DOHH2 (cell line): ENCODE results near the gene NELFB.

Experiments
- H3F3A ChIP-seq: fragments of 200-600 bp; sonication (generic), shearing (Covaris generic); 2 replicates; pipeline ENCODE4 v1.6.0; 2016; ENCODE audit warnings: antibody characterized with exemption, mild to moderate bottlenecking; ENCODE audit not compliant: control insufficient read depth, insufficient read depth
- H3K27ac ChIP-seq: fragments of 200-600 bp; sonication (generic); 2 replicates; pipeline ENCODE4 v1.5.1; 2014; ENCODE audit warnings: low read depth, mild to moderate bottlenecking, low read length, moderate library complexity
- H3K27me3 ChIP-seq: fragments of 200-600 bp; sonication (generic); 2 replicates; pipeline ENCODE4 v1.6.1; 2014; ENCODE audit warnings: mild to moderate bottlenecking, low read length, mixed read lengths; ENCODE audit not compliant: control insufficient read depth
- H3K36me3 ChIP-seq: fragments of 200-600 bp; sonication (generic); 2 replicates; pipeline ENCODE4 v1.6.1; 2014; ENCODE audit warnings: mild to moderate bottlenecking, low read length, moderate library complexity, mixed read lengths; ENCODE audit not compliant: control insufficient read depth
- H3K4me1 ChIP-seq: fragments of 200-600 bp; sonication (generic); 2 replicates; pipeline ENCODE4 v1.6.1; 2014; ENCODE audit warnings: mild to moderate bottlenecking, low read length, mixed read lengths; ENCODE audit not compliant: control insufficient read depth
- H3K4me2 ChIP-seq: fragments of 200-600 bp; sonication (generic); 2 replicates; pipeline ENCODE4 v1.6.0; 2014; ENCODE audit warnings: mild to moderate bottlenecking, low read length, moderate library complexity
- H3K4me3 ChIP-seq: fragments of 200-600 bp; sonication (generic); 2 replicates; pipeline ENCODE4 v1.5.1; 2014; ENCODE audit warnings: mild to moderate bottlenecking, low read length, mixed read lengths
- H3K79me2 ChIP-seq: fragments of 200-600 bp; sonication (generic); 2 replicates; pipeline ENCODE4 v1.6.1; 2014; ENCODE audit warnings: mild to moderate bottlenecking, low read length, mixed read lengths; ENCODE audit not compliant: control insufficient read depth
- H3K9me2 ChIP-seq: fragments of 200-600 bp; sonication (generic); replicated peaks from 2 replicates; pipeline ENCODE4 v1.6.1; 2014; ENCODE audit warnings: mild to moderate bottlenecking, low read length, mixed read lengths; ENCODE audit not compliant: control insufficient read depth
- H3K9me3 ChIP-seq: fragments of 200-600 bp; sonication (generic); 2 replicates; pipeline ENCODE4 v1.6.1; 2014; ENCODE audit warnings: antibody characterized with exemption, low read length, mixed read lengths; ENCODE audit not compliant: control insufficient read depth, insufficient read depth
- H4K20me1 ChIP-seq: fragments of 200-600 bp; sonication (generic); 2 replicates; pipeline ENCODE4 v1.6.0; 2014; ENCODE audit warnings: low read depth, mild to moderate bottlenecking, antibody characterized with exemption, low read length, moderate library complexity; ENCODE audit not compliant: control insufficient read depth, insufficient read depth
- EZH2phosphoT487 ChIP-seq: fragments of 200-600 bp; sonication (generic); IDR thresholded peaks from 2 replicates; pipeline ENCODE4 v1.6.1; 2017; ENCODE audit warnings: borderline replicate concordance, mild to moderate bottlenecking, antibody characterized with exemption, low read length, moderate library complexity, mixed read lengths
- TF ChIP-seq, protein P1 (sequence below): fragments of 200-600 bp; sonication (generic); IDR thresholded peaks from one replicate; pipeline ENCODE4 v1.5.1; 2014; ENCODE audit warnings: antibody characterized with exemption, mild to moderate bottlenecking, low read depth, low read length; ENCODE audit not compliant: poor library complexity, severe bottlenecking

Gene NELFB

DNA sequence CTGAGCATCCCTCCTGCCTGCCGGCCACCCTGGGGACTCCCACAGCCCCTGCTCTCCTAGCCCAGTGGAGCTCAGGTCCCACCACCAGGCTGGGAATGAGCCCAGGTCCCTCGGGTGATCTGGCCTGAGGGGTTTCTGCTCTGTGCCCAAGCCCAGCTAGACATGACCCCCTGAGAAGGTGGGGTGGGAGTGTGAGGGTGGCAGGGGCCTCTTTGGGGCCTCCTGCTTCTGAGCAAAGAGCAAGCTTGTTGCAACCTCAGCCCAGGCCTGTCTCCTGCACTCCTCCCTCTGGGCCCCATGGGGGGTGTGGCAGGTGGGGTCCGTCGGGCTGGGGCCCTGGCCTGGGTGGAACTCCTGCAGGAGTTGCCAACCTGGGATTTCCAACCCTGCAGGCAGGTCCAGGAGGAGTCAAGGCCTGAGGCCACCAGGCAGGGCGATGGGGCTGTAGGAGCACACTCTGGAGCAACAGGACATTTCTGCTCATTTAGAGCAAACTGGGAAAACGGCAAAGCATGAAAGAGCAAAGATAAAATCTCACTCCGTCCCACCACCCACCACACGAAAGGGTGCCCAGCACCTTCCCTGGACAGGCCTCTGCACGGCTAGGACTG is 58.3 kb downstream of the NELFB start:
- Histone ChIP-seq H3K79me2 (no peaks in the 10 kb centered on the region), H3K27ac (no peak overlapping the region), H3K9me2 (no peaks in the 10 kb centered on the region), H4K20me1 (no peaks in the 10 kb centered on the region), H3F3A (no peaks in the 10 kb centered on the region; the same call in 1 of the 2 replicates), H3K4me3 (no peak overlapping the region), H3K9me3 (no peaks in the 10 kb centered on the region), H3K4me2 (no peak overlapping the region), H3K4me1 (peaks cover 29% of the 10 kb centered on the region), H3K27me3 (no peaks in the 10 kb centered on the region), H3K36me3 (no peaks in the 10 kb centered on the region)
- TF ChIP-seq, protein P1, sequence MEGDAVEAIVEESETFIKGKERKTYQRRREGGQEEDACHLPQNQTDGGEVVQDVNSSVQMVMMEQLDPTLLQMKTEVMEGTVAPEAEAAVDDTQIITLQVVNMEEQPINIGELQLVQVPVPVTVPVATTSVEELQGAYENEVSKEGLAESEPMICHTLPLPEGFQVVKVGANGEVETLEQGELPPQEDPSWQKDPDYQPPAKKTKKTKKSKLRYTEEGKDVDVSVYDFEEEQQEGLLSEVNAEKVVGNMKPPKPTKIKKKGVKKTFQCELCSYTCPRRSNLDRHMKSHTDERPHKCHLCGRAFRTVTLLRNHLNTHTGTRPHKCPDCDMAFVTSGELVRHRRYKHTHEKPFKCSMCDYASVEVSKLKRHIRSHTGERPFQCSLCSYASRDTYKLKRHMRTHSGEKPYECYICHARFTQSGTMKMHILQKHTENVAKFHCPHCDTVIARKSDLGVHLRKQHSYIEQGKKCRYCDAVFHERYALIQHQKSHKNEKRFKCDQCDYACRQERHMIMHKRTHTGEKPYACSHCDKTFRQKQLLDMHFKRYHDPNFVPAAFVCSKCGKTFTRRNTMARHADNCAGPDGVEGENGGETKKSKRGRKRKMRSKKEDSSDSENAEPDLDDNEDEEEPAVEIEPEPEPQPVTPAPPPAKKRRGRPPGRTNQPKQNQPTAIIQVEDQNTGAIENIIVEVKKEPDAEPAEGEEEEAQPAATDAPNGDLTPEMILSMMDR = no peak
- TF ChIP-seq EZH2phosphoT487 = no peak

DNA sequence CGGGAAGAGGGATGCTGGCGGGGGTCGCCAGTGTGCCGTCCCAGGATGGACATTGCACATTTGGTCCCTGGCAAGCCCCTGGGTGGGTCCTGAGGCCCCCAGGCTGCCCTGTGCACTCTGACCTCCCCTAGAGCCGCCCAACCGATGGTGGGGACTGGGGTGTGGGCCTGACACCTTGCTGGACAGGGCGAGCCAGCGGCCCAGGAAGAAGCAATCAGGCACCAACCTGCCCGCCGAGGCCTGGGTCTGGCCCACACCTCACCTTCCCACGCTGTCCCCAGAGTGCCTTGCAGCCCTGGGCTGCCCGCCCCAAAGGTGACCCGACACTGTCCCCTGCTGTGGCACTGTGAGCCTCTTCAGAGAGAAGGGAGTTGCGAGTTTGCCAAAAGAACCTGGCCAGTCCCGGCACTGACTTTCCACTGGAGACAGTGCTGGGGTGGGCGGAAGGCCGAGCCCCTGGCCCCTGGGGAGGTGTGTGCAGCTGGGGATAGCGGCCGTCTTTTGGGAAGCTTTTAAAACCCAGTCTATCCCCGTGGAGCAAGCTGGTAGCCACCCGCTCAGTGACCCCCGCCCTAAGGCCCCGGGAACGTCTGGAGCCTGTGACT is 58.9 kb downstream of the NELFB start:
- peaks cover 29% of the 10 kb centered on the region for H3K4me1 ChIP-seq
- H3K9me3 ChIP-seq = no peaks in the 10 kb centered on the region
- H4K20me1 ChIP-seq = no peaks in the 10 kb centered on the region
- no peaks in the 10 kb centered on the region for H3K79me2 ChIP-seq
- no peaks in the 10 kb centered on the region for H3K27me3 ChIP-seq
- no peak overlapping the region for H3K4me3 ChIP-seq
- no peaks in the 10 kb centered on the region for H3K36me3 ChIP-seq
- no peak overlapping the region for H3K27ac ChIP-seq
- no peaks in the 10 kb centered on the region; the same call in 1 of the 2 replicates for H3F3A ChIP-seq
- no peaks in the 10 kb centered on the region for H3K9me2 ChIP-seq
- H3K4me2 ChIP-seq = no peak overlapping the region
- TF ChIP-seq, protein P1 = no peak
- TF ChIP-seq EZH2phosphoT487 = no peak

DNA sequence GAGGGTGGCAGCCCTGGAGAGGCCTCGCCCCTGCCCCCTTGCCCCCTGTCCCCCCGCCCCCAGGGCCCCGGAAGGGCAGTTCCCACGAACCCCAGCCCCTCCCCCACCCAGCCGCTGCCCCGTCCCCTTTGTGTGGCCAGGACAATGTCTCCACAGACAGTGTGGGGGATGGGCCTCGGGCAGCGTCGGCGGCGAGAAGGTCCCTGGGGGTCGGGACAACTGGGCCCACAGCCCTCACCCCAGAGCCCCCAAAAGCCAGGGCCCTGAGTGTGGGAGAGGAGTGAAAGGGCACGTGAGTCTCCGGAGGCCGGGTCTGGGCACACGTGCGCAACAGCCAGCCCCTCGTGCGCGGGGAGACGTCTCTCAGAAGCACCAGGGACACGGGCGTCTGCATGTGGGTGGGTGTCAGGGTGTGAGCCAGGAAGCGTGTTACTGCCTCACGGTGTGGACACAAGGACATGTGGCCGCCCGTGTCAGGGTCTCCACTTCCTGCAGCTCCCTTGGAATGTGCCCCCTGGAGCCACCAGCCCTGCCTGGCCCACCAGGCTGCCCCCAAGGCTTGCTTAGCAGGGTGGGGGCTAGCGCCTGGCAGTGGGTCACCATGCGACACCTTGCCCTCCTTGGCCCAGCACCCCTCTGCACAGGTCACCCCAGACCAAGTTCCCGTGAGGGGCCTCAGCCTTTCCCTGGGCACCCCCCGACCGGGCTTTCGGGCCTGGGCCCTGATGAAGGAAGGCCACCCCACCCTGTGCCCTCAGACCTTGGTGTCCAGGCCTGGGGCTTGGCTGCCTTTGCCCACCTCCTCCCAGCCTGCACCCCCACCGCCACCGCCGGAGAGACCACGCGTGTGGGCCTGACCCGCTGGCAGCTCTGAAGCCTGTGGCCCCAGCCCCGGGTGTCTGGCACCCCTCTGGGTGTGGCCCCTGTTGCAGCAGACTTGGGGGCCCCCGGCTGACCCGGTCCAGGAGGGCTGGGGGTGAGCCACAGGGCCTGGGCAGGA is 59.7 kb downstream of the NELFB start:
- Histone ChIP-seq H3K27me3 (no peaks in the 10 kb centered on the region), H3K4me2 (peak overlapping the region; percentile 74; the same call in 1 of the 2 replicates), H3K9me2 (no peaks in the 10 kb centered on the region), H4K20me1 (no peaks in the 10 kb centered on the region), H3F3A (no peaks in the 10 kb centered on the region; the same call in 1 of the 2 replicates), H3K79me2 (no peaks in the 10 kb centered on the region), H3K4me1 (peaks cover 32% of the 10 kb centered on the region), H3K36me3 (no peaks in the 10 kb centered on the region), H3K9me3 (no peaks in the 10 kb centered on the region), H3K27ac (no peak overlapping the region), H3K4me3 (no peak overlapping the region)
- TF ChIP-seq, protein P1 = no peak
- no peak for TF ChIP-seq EZH2phosphoT487
